ENCODE measurements around the gene AGPAT2.

DNA sequence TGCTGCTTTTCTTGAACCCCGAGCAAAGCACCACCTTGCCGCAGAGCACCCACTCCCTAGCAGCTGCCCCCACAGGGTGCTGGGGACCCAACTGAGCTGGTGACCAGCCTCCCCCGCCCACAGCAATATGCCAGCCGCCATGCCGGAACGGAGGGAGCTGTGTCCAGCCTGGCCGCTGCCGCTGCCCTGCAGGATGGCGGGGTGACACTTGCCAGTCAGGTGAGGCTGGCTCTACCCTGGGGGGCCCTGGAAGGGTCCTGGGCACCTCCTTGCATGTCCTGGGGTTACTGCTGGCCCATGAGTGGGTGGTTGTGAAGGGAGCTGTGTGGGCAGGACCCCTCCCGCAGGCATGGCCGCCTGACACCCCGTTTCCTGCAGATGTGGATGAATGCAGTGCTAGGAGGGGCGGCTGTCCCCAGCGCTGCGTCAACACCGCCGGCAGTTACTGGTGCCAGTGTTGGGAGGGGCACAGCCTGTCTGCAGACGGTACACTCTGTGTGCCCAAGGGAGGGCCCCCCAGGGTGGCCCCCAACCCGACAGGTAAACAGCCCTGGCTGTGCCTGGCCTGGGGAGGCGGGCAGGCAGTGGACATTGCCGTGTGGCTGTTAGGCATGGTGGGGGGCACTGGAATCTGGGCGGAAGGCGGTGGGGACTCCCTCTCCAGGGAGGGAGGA lies 17.3 kb downstream of the AGPAT2 start:
- TF ChIP-seq POLR2A (IDR thresholded peaks at IDR 0.05): no peak
- TF ChIP-seq, protein P1, sequence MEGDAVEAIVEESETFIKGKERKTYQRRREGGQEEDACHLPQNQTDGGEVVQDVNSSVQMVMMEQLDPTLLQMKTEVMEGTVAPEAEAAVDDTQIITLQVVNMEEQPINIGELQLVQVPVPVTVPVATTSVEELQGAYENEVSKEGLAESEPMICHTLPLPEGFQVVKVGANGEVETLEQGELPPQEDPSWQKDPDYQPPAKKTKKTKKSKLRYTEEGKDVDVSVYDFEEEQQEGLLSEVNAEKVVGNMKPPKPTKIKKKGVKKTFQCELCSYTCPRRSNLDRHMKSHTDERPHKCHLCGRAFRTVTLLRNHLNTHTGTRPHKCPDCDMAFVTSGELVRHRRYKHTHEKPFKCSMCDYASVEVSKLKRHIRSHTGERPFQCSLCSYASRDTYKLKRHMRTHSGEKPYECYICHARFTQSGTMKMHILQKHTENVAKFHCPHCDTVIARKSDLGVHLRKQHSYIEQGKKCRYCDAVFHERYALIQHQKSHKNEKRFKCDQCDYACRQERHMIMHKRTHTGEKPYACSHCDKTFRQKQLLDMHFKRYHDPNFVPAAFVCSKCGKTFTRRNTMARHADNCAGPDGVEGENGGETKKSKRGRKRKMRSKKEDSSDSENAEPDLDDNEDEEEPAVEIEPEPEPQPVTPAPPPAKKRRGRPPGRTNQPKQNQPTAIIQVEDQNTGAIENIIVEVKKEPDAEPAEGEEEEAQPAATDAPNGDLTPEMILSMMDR (IDR thresholded peaks at IDR 0.05): no peak

Measured in body of pancreas (tissue), 4 donors.